SK-N-SH treated with all-trans-retinoic acid at 6 μM for 48 hours (cell line): ENCODE results near the gene MED15.

ENCODE experiments used
- ARNTL ChIP-seq: fragments of 450-650 bp; formaldehyde crosslinking; IDR thresholded peaks from 2 replicates; pipeline ENCODE4 v1.5.0; 2020; ENCODE audit warnings: low read depth, mild to moderate bottlenecking, moderate library complexity, borderline replicate concordance
- ISL1 ChIP-seq: fragments of 250-450 bp; sonication (Bioruptor Pico); IDR thresholded peaks from 2 replicates; pipeline ENCODE4 v2.1.2; 2022; ENCODE audit warnings: mild to moderate bottlenecking, moderate library complexity
- PPARA ChIP-seq: fragments of 250-450 bp; sonication (Bioruptor Pico); IDR thresholded peaks from 2 replicates; pipeline ENCODE4 v1.5.0; 2020; ENCODE audit warnings: mild to moderate bottlenecking, borderline replicate concordance
- TSHZ2 ChIP-seq: fragments of 250-450 bp; sonication (Bioruptor Pico); IDR thresholded peaks from 2 replicates; pipeline ENCODE4 v1.5.0; 2020; ENCODE audit warnings: mild to moderate bottlenecking, moderate library complexity
- ZFP3 ChIP-seq: fragments of 250-450 bp; sonication (Bioruptor Pico); IDR thresholded peaks from 2 replicates; pipeline ENCODE4 v1.5.0; 2020; ENCODE audit warnings: mild to moderate bottlenecking, moderate library complexity
- ZFP30 ChIP-seq: fragments of 450-650 bp; formaldehyde crosslinking; IDR thresholded peaks from 2 replicates; pipeline ENCODE4 v1.5.0; 2022; ENCODE audit warnings: mild to moderate bottlenecking, moderate library complexity
- TF ChIP-seq, protein P1 (sequence below): fragments of 250-450 bp; sonication (Bioruptor Pico); IDR thresholded peaks from 2 replicates; pipeline ENCODE4 v1.5.1; 2021; ENCODE audit warnings: mild to moderate bottlenecking, moderate library complexity

GRCh38 chr22:20583471-20583922, 76.1 kb downstream of the MED15 start:
- TF ChIP-seq TSHZ2 (CRISPR knock-in tag) (no peak), ISL1 (CRISPR knock-in tag) (no peak), PPARA (CRISPR knock-in tag) (no peak), ZFP3 (CRISPR knock-in tag) (no peak), ARNTL (no peak), ZFP30 (CRISPR knock-in tag) (no peak)
- TF ChIP-seq, protein P1, sequence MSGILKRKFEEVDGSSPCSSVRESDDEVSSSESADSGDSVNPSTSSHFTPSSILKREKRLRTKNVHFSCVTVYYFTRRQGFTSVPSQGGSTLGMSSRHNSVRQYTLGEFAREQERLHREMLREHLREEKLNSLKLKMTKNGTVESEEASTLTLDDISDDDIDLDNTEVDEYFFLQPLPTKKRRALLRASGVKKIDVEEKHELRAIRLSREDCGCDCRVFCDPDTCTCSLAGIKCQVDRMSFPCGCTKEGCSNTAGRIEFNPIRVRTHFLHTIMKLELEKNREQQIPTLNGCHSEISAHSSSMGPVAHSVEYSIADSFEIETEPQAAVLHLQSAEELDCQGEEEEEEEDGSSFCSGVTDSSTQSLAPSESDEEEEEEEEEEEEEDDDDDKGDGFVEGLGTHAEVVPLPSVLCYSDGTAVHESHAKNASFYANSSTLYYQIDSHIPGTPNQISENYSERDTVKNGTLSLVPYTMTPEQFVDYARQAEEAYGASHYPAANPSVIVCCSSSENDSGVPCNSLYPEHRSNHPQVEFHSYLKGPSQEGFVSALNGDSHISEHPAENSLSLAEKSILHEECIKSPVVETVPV (CRISPR knock-in tag): no peak
